ENCODE measurements around the gene TMEM198.

TMEM198 gene

DNA sequence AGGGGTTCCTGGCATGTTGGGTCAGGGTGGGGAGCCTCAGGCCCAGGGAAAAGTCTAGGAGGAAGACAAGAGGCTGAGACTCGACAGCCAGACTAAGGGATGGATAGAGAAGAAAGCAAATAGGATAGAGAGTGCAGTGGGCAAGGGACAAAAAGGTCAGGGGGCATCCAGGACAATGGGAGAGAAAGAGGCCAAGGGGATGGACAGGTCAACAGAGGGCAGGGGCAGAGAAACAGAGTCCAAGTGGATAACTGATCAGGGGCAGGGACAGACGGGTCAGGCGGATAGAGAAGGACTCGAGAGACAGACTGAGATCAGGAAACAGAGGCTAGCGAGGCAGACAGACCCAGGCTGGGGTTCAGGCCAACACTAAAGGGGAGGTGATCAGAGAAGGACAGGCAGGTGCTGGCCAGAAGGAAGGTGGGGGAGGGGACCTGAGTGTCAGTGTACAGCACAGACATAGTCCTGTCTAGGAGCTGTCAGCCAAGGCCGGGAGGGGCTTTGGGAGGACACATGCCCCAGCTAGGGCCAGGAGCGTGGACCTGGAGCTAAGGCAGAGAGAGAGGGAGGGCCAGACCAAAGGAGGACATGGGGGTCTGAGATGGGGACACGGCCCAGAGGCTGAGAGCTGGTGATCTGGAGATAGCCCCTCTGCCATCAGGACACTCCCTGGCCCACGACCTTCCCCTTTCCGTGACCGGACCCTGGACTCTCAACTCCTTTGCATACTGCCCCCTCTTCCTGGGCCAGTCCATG, 17.3 kb upstream of the TMEM198 start:
- no peak for DNase-seq (ENCODE audit: low spot score)

DNA sequence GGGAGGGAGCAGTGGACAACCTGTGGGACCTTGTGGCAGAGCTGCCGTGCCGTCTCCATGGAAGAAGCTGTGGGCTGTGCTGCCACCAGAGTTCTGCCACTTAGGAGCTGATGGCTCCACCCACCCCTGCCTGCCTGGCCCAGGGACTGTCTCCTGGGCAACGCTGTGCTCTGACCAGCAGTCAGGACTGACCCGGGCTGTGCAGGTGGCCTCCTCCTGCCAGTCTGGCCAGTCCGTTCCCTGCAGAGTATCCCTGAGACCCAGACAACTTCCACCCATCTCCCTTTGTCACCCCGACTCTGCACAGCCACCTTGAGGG, 16.8 kb upstream of the TMEM198 start:
- no peak for DNase-seq (ENCODE audit: low spot score)

GRCh38 chr2:219527472-219527871, 16.4 kb upstream of the TMEM198 start:
- no peak for DNase-seq (ENCODE audit: low spot score)

GRCh38 chr2:219530048-219530963, 13.5 kb upstream of the TMEM198 start:
- DNase-seq (ENCODE audit: low spot score) = peak; percentile 82

DNA sequence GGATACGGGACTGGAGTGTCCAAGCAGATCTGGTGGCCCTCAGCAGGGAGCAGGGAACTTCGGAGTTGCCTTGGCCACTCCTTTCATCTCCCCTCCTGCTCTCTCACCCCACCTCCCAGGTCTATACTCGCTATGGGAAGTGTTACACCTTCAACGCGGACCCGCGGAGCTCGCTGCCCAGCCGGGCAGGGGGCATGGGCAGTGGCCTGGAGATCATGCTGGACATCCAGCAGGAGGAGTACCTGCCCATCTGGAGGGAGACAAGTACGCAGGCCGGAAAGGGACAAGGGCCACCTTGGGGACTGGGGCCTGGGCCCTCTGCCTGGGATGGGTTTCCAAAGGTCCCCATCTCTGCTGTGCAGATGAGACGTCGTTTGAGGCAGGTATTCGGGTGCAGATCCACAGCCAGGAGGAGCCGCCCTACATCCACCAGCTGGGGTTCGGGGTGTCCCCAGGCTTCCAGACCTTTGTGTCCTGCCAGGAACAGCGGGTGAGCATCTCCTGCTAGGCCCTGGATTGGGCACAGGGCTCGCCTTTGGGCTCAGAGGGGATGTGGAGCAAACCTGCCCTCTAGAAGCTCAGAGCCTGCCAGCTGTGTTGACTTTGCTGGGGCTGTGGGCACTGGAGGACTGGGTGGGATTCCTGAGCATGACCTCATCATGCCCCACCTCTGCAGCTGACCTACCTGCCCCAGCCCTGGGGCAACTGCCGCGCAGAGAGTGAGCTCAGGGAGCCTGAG, 12.0 kb upstream of the TMEM198 start:
- DNase-seq (ENCODE audit: low spot score) = no peak

GRCh38 chr2:219532378-219532649, 11.5 kb upstream of the TMEM198 start:
- DNase-seq (ENCODE audit: low spot score) = no peak

- DNase-seq (ENCODE audit: low spot score) = no peak
These were observed 9.7 kb upstream of the TMEM198 start for GRCh38 chr2:219533930-219534661.

DNA sequence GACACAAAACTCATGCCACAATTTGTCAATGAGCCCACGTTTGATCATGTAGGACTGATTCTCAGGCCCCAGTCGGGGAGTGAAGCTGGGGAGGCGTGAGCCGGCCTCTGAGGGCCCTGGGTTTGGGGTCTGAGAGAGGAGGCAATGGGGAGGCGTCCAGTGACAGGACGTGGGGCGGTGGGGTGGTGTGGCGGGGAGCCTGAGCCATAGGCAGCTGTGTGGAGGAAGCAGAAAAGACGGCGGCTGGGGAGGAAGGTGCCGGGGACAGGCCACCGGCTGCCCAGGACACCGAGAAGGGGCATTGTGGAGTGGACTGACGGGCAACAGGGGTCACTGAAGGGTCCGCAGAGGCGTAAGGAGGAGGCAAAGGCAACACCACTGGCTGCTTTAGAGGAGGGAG, 7.4 kb upstream of the TMEM198 start:
- DNase-seq (ENCODE audit: low spot score) = no peak

DNA sequence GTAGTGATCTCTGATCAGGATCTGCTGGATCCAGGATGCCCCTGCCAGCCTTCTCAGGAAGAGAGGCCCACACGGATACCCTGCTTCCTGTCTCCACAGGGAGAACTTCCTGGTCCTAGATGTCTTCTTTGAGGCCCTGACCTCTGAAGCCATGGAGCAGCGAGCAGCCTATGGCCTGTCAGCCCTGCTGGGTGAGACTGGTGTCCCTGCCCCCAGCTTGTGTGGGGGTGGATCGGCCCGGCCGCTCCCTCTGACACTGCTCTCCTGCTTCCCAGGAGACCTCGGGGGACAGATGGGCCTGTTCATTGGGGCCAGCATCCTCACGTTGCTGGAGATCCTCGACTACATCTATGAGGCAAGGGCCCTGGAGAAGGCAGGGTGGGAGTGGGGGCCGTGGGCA, 6.9 kb upstream of the TMEM198 start:
- DNase-seq (ENCODE audit: low spot score) = no peak

GRCh38 chr2:219537657-219538488, 6.0 kb upstream of the TMEM198 start:
- no peak for DNase-seq (ENCODE audit: low spot score)

DNA sequence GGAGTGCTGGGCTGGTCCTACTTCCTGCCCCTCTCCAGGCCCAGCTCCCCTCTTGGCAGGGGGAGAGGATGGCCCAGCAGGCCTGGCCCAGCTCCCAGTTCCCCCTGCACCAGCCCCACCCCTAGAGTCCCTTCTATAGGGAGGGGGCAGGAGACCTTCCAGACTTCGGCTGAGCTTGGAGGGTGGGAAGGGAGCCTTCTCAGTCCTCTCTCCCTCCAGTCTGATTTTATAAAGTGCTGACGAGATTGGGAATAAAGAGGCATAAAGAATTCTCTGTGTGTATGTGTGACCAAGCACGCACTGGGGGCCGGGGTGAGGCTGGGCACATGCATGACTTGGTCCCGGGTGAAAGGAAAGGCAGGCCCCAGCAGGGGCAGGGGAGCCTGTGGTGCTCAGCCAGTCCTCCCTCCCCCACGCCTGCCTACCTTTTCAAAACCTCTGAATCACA, 5.3 kb upstream of the TMEM198 start:
- no peak for DNase-seq (ENCODE audit: low spot score)

GRCh38 chr2:219538956-219539788, 4.7 kb upstream of the TMEM198 start:
- DNase-seq (ENCODE audit: low spot score) = no peak

- no peak for DNase-seq (ENCODE audit: low spot score)
These were observed 3.7 kb upstream of the TMEM198 start for GRCh38 chr2:219539926-219540678.

DNA sequence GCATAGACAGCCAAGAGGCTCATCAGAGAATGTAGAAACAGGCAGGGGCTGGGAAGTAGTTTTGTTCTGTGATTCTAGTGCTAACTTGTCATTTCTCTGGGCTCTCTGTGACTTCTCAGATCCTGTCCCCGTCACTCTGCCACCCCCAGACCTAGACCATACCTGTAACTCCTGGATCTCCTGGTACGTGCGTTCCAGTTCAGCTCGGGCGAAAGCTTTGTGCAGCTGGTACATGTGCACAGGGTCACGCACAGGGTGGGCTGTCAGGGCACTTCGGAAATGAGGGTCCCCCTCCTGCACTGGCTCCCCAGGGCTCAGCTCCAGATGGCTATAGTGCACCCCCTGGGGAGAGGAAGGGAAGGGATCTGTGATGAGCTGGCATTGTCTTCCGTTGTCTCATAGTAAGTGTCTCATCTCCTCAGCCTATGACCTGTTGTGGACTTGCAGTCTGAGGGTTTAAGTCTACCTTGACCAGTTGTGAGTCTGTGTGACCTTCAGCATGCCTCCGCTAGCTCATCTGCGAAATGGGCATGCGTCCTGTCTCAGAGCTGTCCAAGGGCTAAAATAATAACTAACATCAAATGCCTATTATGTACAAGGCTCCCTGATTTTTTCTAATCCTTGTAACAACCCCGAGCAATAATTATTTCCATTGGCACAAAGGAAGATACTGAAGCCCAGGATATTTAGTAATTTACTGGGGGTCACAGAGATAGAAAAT, 2.9 kb upstream of the TMEM198 start:
- no peak for DNase-seq (ENCODE audit: low spot score)

DNA sequence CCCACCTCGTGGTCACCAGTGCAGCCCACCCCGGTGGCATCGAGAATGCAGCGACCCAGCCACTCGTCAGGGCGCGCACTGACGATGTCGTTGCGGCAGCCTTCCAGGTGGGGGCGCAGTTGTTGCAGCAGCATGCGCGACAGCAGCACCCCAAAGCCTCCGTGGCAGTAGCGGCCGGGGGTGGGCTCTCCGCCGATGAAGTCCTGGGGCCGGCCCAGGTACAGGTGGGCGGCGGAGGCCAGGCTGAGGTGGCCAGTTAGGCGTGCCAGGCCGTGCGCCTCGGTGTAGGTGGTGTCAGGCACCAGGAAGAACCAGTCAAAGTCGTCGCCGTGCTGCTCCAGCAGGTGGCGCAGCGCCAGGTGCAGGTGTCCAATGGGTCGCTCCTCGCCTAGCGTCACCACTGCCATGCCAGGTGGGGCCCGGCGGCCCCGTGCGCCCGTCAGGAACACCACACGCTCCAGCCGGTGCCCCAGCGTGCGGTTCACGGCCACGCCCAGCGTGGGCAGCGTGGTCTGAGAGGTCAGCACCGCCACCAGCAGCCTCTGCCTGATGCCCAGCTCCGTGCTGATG, 2.1 kb upstream of the TMEM198 start:
- peak; percentile 56 for DNase-seq (ENCODE audit: low spot score)

- DNase-seq (ENCODE audit: low spot score) = no peak
These were observed 765 bp upstream of the TMEM198 start for GRCh38 chr2:219542931-219543595.

DNA sequence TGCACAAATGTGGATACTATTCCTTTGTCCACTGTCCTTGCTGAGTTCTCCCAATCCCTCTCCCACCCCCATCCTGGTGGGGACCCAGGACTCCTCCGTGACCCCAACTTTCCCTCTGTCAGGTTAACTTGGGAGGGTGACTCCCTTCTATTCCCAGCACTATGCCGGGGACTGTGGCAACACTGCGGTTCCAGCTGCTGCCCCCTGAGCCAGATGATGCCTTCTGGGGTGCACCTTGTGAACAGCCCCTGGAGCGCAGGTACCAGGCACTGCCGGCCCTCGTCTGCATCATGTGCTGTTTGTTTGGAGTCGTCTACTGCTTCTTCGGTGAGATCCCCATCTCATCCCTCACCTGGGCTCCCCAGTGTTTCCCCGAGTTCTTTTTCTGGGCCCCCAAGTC, 739 bp downstream of the TMEM198 start:
- no peak for DNase-seq (ENCODE audit: low spot score)
